Mesodermal cell (in vitro differentiated cells): ENCODE results near the gene KNL1.

Source experiments
- H3K27ac ChIP-seq: 2 replicates; pipeline ENCODE4 v1.7.0; 2013; ENCODE audit warnings: mild to moderate bottlenecking, low read depth, low read length, moderate library complexity; ENCODE audit not compliant: severe bottlenecking
- H3K36me3 ChIP-seq: 2 replicates; pipeline ENCODE4 v1.7.1; 2013; ENCODE audit warnings: mild to moderate bottlenecking, low read length, moderate library complexity; ENCODE audit not compliant: control insufficient read depth, insufficient read depth
- H3K4me1 ChIP-seq: one replicate; pipeline ENCODE4 v1.7.1; 2013; ENCODE audit warnings: mild to moderate bottlenecking, low read length; ENCODE audit not compliant: insufficient read depth, control insufficient read depth, poor library complexity, severe bottlenecking
- H3K4me3 ChIP-seq: 2 replicates; pipeline ENCODE4 v1.7.0; 2013; ENCODE audit warnings: low read length, control low read depth, mild to moderate bottlenecking; ENCODE audit not compliant: insufficient read depth, poor library complexity, severe bottlenecking; ENCODE audit errors: extremely low read depth
- H3K9me3 ChIP-seq: 2 replicates; pipeline ENCODE4 v1.7.1; 2013; ENCODE audit warnings: mild to moderate bottlenecking, low read length, moderate library complexity; ENCODE audit not compliant: control insufficient read depth
- WGBS, 2 experiments: methylation state at CpG; one replicate each; pipeline ENCODE4 v1.1.5; 2013; ENCODE audit warnings: missing lambda C conversion rate in 2 of 2; ENCODE audit not compliant: insufficient coverage in 2 of 2; 5-methylcytosine and 5-hydroxymethylcytosine counted together

KNL1 gene

DNA sequence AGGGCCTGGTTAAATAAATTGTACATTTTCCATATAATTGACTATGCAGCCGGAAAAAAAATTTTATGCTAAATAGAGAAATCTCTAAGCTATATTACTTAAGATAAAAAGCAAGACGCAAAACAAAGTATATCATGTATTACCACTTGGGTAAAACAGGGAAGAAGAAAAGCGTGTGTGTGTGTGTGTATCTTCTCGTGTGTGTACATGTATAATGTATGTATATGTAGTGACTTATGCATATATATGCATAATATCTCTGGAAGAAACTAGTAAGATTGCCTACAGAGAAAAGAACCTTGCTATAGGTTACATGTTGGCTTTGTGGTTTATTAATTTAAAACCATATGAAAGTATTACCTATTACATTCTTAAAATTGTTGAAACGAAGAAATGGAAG, 19.0 kb downstream of the KNL1 start:
- H3K36me3 ChIP-seq, result peaks cover 49% of the 10 kb centered on the region
- no peak overlapping the region for H3K4me3 ChIP-seq
- no peaks in the 10 kb centered on the region for H3K4me1 ChIP-seq
- no peaks in the 10 kb centered on the region for H3K9me3 ChIP-seq
- H3K27ac ChIP-seq, result no peak overlapping the region
- WGBS, 2 experiments, result no CpG with 5 or more reads among the region's 5 CpGs

DNA sequence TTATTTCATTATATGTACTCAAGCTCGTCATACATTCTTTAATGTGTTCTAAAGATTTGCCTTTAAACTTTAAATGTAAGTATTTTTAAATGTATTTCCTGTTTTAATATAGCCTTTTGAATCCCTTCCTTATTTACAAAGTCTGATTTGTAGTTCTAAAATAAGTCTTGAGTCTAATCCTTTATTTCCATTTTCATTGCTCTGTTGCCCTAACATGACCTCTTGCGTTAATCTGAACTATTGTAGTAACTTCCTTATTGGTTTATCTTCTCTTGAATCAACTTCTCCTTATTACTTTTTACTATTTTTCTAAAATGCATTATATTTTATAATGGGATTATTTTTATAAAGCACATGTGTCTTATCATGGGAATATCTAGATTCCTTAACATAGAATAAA, 24.0 kb downstream of the KNL1 start:
- Histone ChIP-seq H3K27ac (no peak overlapping the region), H3K9me3 (no peaks in the 10 kb centered on the region), H3K4me3 (no peak overlapping the region), H3K4me1 (no peaks in the 10 kb centered on the region), H3K36me3 (peaks cover 45% of the 10 kb centered on the region)
- WGBS, 2 experiments, result no CpG with 5 or more reads among the region's 2 CpGs

DNA sequence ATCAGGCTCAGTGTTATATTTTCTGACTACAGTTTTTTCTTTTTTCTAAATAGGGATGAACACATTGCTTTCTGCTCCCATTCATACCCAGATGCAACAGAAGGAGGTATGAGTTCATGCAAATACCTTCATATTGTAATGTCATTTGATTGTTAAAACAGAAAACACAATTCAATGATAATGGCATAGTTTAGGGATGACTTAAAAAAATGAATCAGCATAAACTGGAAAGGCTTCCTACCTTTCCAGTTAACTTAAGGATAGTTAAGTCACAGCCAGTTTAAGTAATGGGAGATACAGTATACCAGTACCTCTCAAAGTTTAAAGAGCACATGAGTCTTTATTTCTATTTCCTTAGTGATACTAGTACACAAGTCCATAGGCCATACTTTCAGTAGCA, 24.9 kb downstream of the KNL1 start:
- Histone ChIP-seq H3K27ac (no peak overlapping the region), H3K4me1 (no peaks in the 10 kb centered on the region), H3K9me3 (no peaks in the 10 kb centered on the region), H3K36me3 (peaks cover 45% of the 10 kb centered on the region), H3K4me3 (no peak overlapping the region)

DNA sequence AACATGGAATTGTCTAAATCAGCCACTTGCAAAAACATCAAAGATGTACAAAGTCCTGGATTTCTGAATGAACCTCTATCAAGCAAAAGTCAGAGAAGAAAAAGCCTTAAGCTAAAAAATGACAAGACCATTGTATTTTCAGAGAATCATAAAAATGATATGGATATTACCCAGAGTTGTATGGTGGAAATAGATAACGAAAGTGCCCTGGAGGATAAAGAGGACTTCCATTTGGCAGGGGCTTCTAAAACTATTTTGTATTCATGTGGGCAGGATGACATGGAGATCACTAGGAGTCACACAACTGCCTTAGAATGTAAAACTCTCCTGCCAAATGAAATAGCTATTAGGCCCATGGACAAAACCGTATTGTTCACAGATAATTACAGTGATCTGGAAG, 29.3 kb downstream of the KNL1 start:
- Histone ChIP-seq H3K4me3 (no peak overlapping the region), H3K27ac (no peak overlapping the region), H3K36me3 (peaks cover 36% of the 10 kb centered on the region), H3K4me1 (no peaks in the 10 kb centered on the region), H3K9me3 (no peaks in the 10 kb centered on the region)
- WGBS, 2 experiments, result 100% methylated on average over 2 of the region's 2 CpGs; no CpG with 5 or more reads in 1 of the 2 experiments

DNA sequence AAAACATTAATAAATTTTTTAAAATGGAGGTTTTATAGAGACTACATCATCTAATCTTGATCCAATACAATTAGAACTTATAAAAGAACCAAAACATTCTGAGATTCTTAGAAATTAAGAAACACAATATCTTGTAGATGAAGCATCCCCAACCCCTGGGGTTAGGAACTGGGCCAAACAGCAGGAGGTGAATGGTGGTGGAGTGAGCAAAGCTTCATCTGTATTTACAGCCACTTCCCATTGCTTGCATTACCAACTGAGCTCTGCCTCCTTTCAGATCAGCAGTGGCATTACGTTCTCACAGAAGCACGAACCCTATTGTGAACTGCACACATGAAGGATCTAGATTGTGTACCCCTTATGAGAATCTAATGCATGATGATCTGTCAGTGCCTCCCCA, 36.3 kb downstream of the KNL1 start:
- Histone ChIP-seq H3K36me3 (peaks cover 55% of the 10 kb centered on the region), H3K9me3 (no peaks in the 10 kb centered on the region), H3K4me1 (no peaks in the 10 kb centered on the region), H3K27ac (no peak overlapping the region), H3K4me3 (no peak overlapping the region)
- WGBS, 2 experiments, result 100% methylated on average over 2 of the region's 2 CpGs

DNA sequence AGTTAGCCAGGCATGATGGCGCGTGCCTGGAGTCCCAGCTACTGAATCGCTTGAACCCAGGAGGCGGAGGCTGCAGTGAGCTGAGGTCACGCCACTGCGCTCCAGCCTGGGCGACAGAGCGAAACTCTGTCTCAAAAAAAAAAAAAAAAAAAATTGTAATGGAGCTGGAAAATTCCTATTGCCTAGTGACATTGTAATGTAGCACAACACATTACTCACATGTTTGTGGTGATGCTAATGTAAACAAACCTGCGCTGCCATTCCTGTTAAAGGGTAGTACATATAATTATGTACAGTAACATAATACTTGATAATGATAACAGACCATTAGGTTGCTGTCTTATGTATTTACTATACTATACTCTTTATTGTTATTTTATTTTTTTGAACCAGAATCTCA, 39.1 kb downstream of the KNL1 start:
- 89 to 92% methylated on average over 3 to 5 of the region's 9 CpGs for WGBS, 2 experiments
- Histone ChIP-seq H3K27ac (no peak overlapping the region), H3K4me1 (no peaks in the 10 kb centered on the region), H3K4me3 (no peak overlapping the region), H3K36me3 (peaks cover 70% of the 10 kb centered on the region), H3K9me3 (no peaks in the 10 kb centered on the region)

DNA sequence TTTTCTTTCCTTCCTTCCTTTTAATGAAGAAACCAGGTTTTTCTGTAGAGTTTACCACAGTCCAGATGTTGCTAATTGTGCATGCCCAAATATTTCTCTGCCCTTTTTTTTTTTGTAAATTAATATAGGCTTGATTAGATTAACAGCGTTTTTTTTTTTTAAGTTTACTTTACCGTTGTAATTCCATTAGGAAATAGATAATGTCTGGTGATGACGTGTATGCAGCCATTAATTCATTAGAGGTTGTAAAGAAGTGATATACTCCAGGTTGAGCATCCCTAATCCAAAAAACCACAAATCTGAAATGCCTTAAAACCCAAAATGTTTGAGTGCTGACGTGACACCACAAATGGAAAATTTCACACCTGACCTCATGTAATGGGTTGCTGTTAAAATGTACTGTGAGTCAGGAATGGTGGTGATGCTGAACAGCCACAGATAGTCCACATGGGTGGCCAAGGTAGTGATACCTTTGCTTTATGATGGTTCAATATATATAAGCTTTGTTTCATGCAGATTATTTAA, 43.2 kb downstream of the KNL1 start:
- WGBS, 2 experiments, result 86 to 100% methylated on average over 1 of the region's 4 CpGs
- no peak overlapping the region for H3K4me3 ChIP-seq
- H3K27ac ChIP-seq, result no peak overlapping the region
- peaks cover 49% of the 10 kb centered on the region for H3K36me3 ChIP-seq
- no peaks in the 10 kb centered on the region for H3K9me3 ChIP-seq
- no peaks in the 10 kb centered on the region for H3K4me1 ChIP-seq

DNA sequence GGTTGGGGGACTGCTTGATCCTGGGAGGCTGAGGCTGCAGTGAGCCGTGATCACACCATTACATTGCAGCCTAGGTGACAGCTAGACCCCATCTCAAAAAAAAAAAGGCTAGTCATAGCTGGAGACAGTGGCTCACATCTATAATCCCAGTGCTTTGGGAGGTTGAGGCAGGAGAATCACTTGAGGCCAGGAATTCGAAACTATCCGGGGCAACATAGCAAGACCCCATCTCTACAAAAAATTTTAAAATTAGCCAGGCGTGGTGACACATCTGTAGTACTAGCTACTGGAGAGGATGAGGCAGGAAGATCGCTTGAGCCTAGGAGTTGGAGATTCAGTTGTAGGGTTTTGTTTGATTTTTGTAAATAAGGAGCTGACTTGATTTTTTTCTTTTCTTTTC, 45.6 kb downstream of the KNL1 start:
- Histone ChIP-seq H3K9me3 (no peaks in the 10 kb centered on the region), H3K27ac (no peak overlapping the region), H3K36me3 (peaks cover 43% of the 10 kb centered on the region), H3K4me3 (no peak overlapping the region), H3K4me1 (no peaks in the 10 kb centered on the region)
- 100% methylated on average over 1 of the region's 5 CpGs; no CpG with 5 or more reads in 1 of the 2 experiments for WGBS, 2 experiments

DNA sequence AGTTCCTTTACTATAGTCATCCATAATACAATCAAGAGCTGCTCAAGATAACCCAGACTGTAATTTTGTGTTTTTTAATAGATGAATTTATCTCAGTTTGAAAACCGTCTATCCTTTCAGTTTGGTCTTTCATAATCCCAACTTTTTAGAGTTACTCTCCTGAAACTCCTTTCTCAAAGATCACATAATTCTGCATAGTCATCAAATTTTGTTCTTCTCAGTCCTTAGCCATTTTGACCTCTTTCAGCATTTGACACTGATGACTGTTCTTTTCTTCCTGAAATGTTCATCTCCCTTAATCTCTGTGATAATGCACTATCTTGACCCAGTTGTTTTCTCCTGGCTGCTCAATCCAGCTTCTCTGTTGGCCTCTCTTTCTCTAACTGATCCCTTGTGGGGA, 53.5 kb downstream of the KNL1 start:
- H3K4me3 ChIP-seq, result no peak overlapping the region
- peaks cover 23% of the 10 kb centered on the region for H3K36me3 ChIP-seq
- 100% methylated on average over 1 of the region's 1 CpG for WGBS, 2 experiments
- H3K9me3 ChIP-seq, result no peaks in the 10 kb centered on the region
- H3K4me1 ChIP-seq, result no peaks in the 10 kb centered on the region
- no peak overlapping the region for H3K27ac ChIP-seq

DNA sequence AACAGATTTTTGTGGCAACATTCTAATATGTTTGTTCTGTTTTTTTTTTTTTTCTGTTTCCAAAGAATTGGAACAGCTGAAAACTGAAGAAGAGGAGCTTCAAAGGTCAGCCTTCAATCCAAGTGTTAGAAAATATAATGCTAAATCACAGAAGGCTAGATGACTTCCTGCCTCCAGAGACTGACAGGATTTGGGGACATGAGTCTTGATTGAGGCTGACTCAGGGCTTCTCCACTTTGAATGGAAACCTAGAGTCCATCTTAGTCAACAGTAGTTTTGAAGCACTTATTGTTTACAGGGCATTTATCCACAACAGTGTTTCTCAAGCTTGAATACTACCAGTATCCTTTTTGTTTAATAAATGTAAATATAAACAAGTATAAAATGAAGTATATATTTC, 56.4 kb downstream of the KNL1 start:
- no peak overlapping the region for H3K27ac ChIP-seq
- H3K4me3 ChIP-seq, result no peak overlapping the region
- H3K36me3 ChIP-seq, result peaks cover 40% of the 10 kb centered on the region
- H3K4me1 ChIP-seq, result no peaks in the 10 kb centered on the region
- no peaks in the 10 kb centered on the region for H3K9me3 ChIP-seq

DNA sequence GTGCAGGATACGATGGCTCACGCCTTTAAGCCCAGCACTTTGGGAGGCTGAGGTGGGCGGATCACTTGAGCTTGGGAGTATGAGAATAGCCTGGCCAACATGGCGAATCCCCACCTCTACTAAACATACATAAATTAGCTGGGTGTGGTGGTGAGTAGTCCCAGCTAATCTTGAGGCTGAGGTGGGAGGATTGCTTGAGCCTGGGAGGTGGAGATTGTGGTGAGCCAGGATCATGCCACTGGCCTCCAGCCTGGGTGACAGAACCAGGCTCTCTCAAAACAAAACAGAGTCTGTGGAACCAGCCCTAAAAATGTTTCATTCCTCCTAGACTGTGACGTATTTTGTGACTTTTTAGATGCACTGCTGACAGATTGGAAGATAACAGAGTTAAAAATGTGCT, 66.6 kb downstream of the KNL1 start:
- WGBS, 2 experiments, result 83 to 93% methylated on average over 1 of the region's 5 CpGs
- Histone ChIP-seq H3K36me3 (peaks cover 65% of the 10 kb centered on the region), H3K27ac (no peak overlapping the region), H3K4me1 (no peaks in the 10 kb centered on the region), H3K9me3 (no peaks in the 10 kb centered on the region), H3K4me3 (no peak overlapping the region)

DNA sequence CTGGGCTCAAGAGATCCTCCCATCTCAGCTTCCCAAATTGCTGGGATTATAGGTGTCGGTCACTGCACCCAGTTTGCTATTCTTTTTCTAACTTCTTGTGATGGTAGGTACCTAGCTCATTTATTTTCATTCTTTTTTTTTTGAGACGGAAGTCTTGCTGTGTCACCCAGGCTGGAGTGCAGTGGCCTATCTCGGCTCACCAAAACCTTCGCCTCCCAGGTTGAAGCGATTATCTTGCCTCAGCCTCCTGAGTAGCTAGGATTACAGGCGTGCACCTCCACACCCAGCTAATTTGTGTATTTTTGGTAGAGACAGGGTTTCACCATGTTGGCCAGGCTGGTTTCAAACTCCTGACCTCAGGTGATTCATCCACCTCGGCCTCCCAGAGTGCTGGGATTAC, 70.9 kb downstream of the KNL1 start:
- Histone ChIP-seq H3K4me3 (no peak overlapping the region), H3K36me3 (peaks cover 42% of the 10 kb centered on the region), H3K27ac (no peak overlapping the region), H3K4me1 (no peaks in the 10 kb centered on the region), H3K9me3 (no peaks in the 10 kb centered on the region)
- WGBS, 2 experiments, result 93 to 94% methylated on average over 4 to 5 of the region's 7 CpGs
